ENCODE results near the gene CDK10.
"Not testable (repeated sequence)": the region's sequence is repeated elsewhere in the genome, so short reads cannot be mapped to it uniquely, and the experiment has no call there.

CDK10 gene

DNA sequence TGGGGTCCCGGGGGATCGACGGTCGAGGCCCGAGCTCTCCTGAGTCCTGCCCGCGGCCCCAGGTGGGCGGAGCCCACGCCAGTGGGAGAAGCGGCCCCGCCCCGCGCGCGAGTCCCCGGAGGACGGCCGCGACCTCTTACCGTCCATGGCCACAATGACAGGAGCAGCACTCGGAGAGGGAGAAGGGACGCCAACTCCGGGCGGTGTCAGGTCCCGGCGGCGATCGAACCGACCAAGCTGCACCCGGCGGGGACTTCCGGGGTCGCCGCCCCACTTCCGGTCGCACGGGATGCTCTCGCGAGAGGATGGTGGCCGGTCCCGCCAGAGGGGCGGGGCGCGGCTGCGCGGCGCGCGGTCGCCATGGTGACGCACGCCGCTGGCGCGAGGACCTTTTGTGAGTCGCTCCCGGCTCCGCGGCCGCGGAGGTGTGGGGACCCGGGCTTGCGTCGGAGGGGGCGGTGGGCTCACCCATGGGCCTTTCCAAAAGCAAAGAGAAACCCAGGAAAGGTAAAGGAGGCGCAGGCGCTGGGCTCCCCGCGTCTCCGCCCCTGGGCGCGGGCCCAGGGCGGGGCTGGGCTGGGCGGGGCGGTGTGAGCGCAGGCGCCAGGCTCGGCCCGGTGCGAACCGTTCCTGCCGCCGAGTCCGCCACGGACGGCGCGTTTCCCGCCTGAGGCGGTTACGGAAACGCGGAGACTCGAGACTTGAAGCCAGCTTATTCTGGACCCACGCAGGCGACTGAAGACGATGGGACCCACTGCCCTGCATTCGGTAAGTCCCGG, 28.9 kb upstream of the CDK10 start, which contains the start of the genes CHMP1A and SPATA33:
Gene CHMP1A (minus strand): TSS at position 267 of the 779 bp plus-strand sequence. CDS start 120 bp downstream, at position 147.
Gene SPATA33 (plus strand): TSS at position 395 of the 779 bp plus-strand sequence. CDS start 76 bp downstream, at position 471.
- TF ChIP-seq, protein P1, sequence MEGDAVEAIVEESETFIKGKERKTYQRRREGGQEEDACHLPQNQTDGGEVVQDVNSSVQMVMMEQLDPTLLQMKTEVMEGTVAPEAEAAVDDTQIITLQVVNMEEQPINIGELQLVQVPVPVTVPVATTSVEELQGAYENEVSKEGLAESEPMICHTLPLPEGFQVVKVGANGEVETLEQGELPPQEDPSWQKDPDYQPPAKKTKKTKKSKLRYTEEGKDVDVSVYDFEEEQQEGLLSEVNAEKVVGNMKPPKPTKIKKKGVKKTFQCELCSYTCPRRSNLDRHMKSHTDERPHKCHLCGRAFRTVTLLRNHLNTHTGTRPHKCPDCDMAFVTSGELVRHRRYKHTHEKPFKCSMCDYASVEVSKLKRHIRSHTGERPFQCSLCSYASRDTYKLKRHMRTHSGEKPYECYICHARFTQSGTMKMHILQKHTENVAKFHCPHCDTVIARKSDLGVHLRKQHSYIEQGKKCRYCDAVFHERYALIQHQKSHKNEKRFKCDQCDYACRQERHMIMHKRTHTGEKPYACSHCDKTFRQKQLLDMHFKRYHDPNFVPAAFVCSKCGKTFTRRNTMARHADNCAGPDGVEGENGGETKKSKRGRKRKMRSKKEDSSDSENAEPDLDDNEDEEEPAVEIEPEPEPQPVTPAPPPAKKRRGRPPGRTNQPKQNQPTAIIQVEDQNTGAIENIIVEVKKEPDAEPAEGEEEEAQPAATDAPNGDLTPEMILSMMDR (IDR thresholded peaks at IDR 0.05; ENCODE audit: low read depth, low read length): no peak
- peak within 1 kb of the TSS; percentile 94 for H3K4me3 ChIP-seq (ENCODE audit: low read depth, low read length)

GRCh38 chr16:89658221-89658879, 28.1 kb upstream of the CDK10 start:
- TF ChIP-seq, protein P1 (IDR thresholded peaks at IDR 0.05; ENCODE audit: low read depth, low read length): no peak
- peak overlapping the region; percentile 94 for H3K4me3 ChIP-seq (ENCODE audit: low read depth, low read length)

- TF ChIP-seq, protein P1 (IDR thresholded peaks at IDR 0.05; ENCODE audit: low read depth, low read length): no peak
Observed at GRCh38 chr16:89660146-89660545, 26.3 kb upstream of the CDK10 start.

DNA sequence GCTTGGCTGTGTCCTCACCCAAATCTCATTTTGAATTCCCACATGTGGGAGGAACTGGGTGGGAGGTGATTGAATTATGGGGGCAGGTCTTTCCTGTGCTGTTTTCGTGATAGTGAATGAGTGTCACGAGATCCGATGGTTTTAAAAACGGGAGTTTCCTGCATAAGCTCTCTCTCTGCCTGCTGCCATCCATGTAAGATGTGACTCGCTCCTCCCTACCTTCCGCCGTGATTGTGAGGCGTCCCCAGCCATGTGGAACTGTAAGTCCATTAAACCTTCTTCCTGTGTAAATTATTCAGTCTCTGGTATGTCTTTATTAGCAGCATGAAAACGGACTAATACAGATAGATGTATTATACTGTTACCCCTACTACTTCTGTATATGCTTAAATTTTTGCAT, 25.3 kb upstream of the CDK10 start:
- no peak overlapping the region for H3K4me3 ChIP-seq (ENCODE audit: low read depth, low read length)
- TF ChIP-seq, protein P1 (IDR thresholded peaks at IDR 0.05; ENCODE audit: low read depth, low read length): no peak

More at GRCh38 chr16:89660146-89660545, 26.3 kb upstream of the CDK10 start:
- no peak overlapping the region for H3K4me3 ChIP-seq (ENCODE audit: low read depth, low read length)

DNA sequence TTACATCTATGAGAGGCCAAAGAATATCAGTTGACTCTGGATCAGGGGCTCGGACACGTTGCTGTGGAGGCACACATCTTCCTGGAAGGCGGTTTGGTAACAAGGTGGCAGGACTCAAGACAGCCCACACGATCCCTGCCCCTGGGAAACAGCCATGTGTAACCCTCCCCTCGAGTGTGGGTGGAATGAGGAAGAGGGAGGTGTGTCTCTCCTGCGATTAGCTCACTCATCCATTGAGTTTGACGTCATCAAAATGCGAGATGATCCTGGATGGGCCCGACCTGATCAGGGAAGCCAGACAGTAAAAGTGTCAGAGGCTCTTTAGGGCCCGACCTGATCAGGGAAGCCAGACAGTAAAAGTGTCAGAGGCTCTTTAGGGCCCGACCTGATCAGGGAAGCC, 22.3 kb upstream of the CDK10 start:
- not testable (repeated sequence) for H3K4me3 ChIP-seq (ENCODE audit: low read depth, low read length)

GRCh38 chr16:89667000-89667399, 19.5 kb upstream of the CDK10 start:
- H3K4me3 ChIP-seq (ENCODE audit: low read depth, low read length): not testable (repeated sequence)
- TF ChIP-seq, protein P1 (IDR thresholded peaks at IDR 0.05; ENCODE audit: low read depth, low read length): peak; percentile 24; the same call in 1 of the 2 replicates

GRCh38 chr16:89667633-89668032, 18.9 kb upstream of the CDK10 start:
- TF ChIP-seq, protein P1 (IDR thresholded peaks at IDR 0.05; ENCODE audit: low read depth, low read length): no peak
- H3K4me3 ChIP-seq (ENCODE audit: low read depth, low read length): no peak overlapping the region

Data from WI38 (cell line).